ENCODE results near the gene MPPED1.

GRCh38 chr22:43476751-43477725 is 65.2 kb downstream of the MPPED1 start:
- no peak for TF ChIP-seq POLR2A (IDR thresholded peaks at IDR 0.05)
- no peak for TF ChIP-seq CTCF (IDR thresholded peaks at IDR 0.05)
